K562 (cell line): Measurements from ENCODE around the gene CHCHD5. TPM values are rescaled to one million over a fixed set of nuclear protein-coding genes. Genes with fewer than 3 reads are reported as not detected.

ENCODE experiments used
- CCNT2 ChIP-seq: IDR thresholded peaks from 2 replicates; pipeline ENCODE4 v1.6.1; 2011; ENCODE audit warnings: borderline replicate concordance, low read depth, mild to moderate bottlenecking, moderate library complexity, mixed read lengths, low read length; ENCODE audit not compliant: insufficient read length; ENCODE audit errors: extremely low read depth
- JUND ChIP-seq, 2 experiments: IDR thresholded peaks; 2 replicates in 1 of 2; 3 replicates in 1 of 2; pipeline ENCODE4 v1.6.1; 2011; ENCODE audit warnings: borderline replicate concordance in 2 of 2, low read depth in 2 of 2, low read length in 2 of 2, improper control_type of control experiment in 1 of 2, missing biosample characterization in 1 of 2, missing genetic modification characterization in 1 of 2, missing genetic modification reagents in 1 of 2
- POLR2B ChIP-seq: fragments of 450-650 bp; IDR thresholded peaks from 2 replicates; pipeline ENCODE4 v1.6.1; 2018; ENCODE audit warnings: low read depth; ENCODE audit not compliant: partially characterized antibody
- RBM14 ChIP-seq: fragments of 200-400 bp; formaldehyde crosslinking; IDR thresholded peaks from 2 replicates; pipeline ENCODE4 v1.6.1; 2018; ENCODE audit warnings: low read depth, mild to moderate bottlenecking, low read length, moderate library complexity, borderline replicate concordance; ENCODE audit not compliant: insufficient read depth
- SIN3B ChIP-seq: fragments of 450-650 bp; IDR thresholded peaks from 2 replicates; pipeline ENCODE4 v1.6.1; 2017; ENCODE audit warnings: low read depth, mild to moderate bottlenecking, moderate library complexity
- TEAD1 ChIP-seq, 2 experiments: fragments of 450-650 bp in 1 of 2; sonication (generic) in 1 of 2; formaldehyde crosslinking; IDR thresholded peaks; 2 replicates each; pipeline versions ENCODE4 v1.4.0 to v1.8.0; 2020 to 2022; ENCODE audit warnings: mild to moderate bottlenecking in 2 of 2, missing genetic modification reagents in 1 of 2
- TEAD4 ChIP-seq, 2 experiments: sonication (generic) in 1 of 2; formaldehyde crosslinking in 1 of 2; IDR thresholded peaks; 2 replicates each; pipeline versions ENCODE4 v1.6.1 to v1.8.0; 2012 to 2022; ENCODE audit warnings: borderline replicate concordance in 1 of 2, inconsistent platforms in 1 of 2, low read length in 1 of 2, mild to moderate bottlenecking in 1 of 2, missing genetic modification reagents in 1 of 2
- ZNF3 ChIP-seq: fragments of 250-450 bp; sonication (Bioruptor Pico); IDR thresholded peaks from 2 replicates; pipeline ENCODE4 v1.5.0; 2021; ENCODE audit warnings: mild to moderate bottlenecking, moderate library complexity
- ZNF551 ChIP-seq: fragments of 250-450 bp; sonication (Bioruptor Pico); IDR thresholded peaks from 2 replicates; pipeline ENCODE4 v1.5.0; 2021; ENCODE audit warnings: mild to moderate bottlenecking, moderate library complexity
- polyA plus RNA-seq, 8 experiments: library from polyadenylated mRNA; depleted of rRNA in 4 of 8; stranded (reverse) in 5 of 8; unstranded in 3 of 8; fragments of >200 nt; fragmentation: Nextera tagmentation in 2 of 8; fragmentation: Illumina TruSeq in 1 of 8; extraction: Ambion mirVana in 2 of 8; extraction: Trizol in 1 of 8; gene quantifications; 2 replicates each; pipeline versions ENCODE4 v1.2.1 to v1.2.3, GENCODE V29; 2011 to 2014; ENCODE audit warnings: inconsistent platforms in 1 of 8, missing spikeins in 1 of 8
- total RNA-seq, 7 experiments: library from RNA; depleted of rRNA in 6 of 7; stranded (reverse); fragments of >200 nt in 6 of 7; fragmentation: Illumina TruSeq in 2 of 7; extraction: Trizol in 2 of 7; gene quantifications; 2 replicates each; pipeline versions ENCODE4 v1.2.1 to v1.2.3, GENCODE V29; 2011 to 2021; ENCODE audit warnings: low replicate concordance in 1 of 7
- TF ChIP-seq, protein P1 (sequence below): IDR thresholded peaks from 3 replicates; pipeline ENCODE4 v1.6.1; 2011; ENCODE audit warnings: borderline replicate concordance, mild to moderate bottlenecking, moderate library complexity; ENCODE audit not compliant: insufficient read length; ENCODE audit errors: extremely low read depth
- TF ChIP-seq, protein P2 (sequence below): sonication (generic); formaldehyde crosslinking; IDR thresholded peaks from 2 replicates; pipeline ENCODE4 v1.8.0; 2022; ENCODE audit warnings: mild to moderate bottlenecking, low read depth, missing genetic modification reagents
- TF ChIP-seq, protein P3 (sequence below): sonication (generic); formaldehyde crosslinking; IDR thresholded peaks from 2 replicates; pipeline ENCODE4 v1.8.0; 2022; ENCODE audit warnings: missing genetic modification reagents, mild to moderate bottlenecking, borderline replicate concordance
- TF ChIP-seq, protein P4 (sequence below), 2 experiments: fragments of 450-650 bp in 1 of 2; IDR thresholded peaks; 2 replicates each; pipeline ENCODE4 v1.6.1; 2011 to 2017; ENCODE audit warnings: low read depth in 2 of 2, antibody characterized with exemption in 1 of 2, borderline replicate concordance in 1 of 2, low read length in 1 of 2, mild to moderate bottlenecking in 1 of 2, mixed read lengths in 1 of 2; ENCODE audit not compliant: control insufficient read depth in 1 of 2

Gene CHCHD5
- total and polyA plus RNA-seq, 9 of the 15 experiments (the other 6 are each of a cell fraction or from before 2014, with no cell fraction given): 7.4 to 79.3 (median 33.4) TPM

DNA sequence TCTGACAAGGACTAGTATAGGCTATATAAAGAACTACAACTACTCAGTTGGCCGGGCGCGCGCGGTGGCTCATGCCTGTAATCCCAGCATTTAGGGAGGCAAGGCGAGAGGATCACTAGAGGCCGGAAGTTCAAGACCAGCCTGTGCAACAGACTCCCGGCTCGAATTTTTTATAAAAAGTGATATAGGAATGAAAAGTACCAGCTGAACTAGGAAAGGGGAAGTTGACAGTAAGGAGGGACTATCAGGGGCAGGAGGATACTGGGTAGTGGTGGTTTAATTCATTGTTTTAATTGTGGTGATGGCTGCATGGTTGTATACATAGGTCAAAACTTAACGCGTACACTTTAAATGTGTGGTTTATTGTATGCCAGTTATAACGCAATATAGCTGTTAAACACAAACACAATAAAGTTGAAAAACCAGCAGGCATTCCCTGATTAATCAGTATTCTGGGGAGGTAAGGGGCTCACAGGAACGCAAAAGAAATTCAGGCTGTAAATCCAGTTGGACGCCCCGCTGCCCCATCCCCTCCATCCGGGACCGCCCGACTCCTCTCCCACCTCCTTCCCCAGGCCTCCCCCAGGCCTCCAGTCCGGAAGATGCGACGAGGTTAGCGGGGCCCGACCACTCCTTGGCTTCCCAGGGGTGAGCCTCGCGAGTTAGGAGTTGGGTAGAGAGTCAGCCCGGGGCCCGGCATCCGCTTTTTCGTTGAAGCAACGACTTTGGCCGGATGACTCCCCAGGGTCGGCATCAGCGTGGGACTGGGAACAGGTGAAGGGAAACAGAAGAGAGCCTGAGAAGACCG lies 42.9 kb upstream of the CHCHD5 start (continued):
- TF ChIP-seq, protein P1, sequence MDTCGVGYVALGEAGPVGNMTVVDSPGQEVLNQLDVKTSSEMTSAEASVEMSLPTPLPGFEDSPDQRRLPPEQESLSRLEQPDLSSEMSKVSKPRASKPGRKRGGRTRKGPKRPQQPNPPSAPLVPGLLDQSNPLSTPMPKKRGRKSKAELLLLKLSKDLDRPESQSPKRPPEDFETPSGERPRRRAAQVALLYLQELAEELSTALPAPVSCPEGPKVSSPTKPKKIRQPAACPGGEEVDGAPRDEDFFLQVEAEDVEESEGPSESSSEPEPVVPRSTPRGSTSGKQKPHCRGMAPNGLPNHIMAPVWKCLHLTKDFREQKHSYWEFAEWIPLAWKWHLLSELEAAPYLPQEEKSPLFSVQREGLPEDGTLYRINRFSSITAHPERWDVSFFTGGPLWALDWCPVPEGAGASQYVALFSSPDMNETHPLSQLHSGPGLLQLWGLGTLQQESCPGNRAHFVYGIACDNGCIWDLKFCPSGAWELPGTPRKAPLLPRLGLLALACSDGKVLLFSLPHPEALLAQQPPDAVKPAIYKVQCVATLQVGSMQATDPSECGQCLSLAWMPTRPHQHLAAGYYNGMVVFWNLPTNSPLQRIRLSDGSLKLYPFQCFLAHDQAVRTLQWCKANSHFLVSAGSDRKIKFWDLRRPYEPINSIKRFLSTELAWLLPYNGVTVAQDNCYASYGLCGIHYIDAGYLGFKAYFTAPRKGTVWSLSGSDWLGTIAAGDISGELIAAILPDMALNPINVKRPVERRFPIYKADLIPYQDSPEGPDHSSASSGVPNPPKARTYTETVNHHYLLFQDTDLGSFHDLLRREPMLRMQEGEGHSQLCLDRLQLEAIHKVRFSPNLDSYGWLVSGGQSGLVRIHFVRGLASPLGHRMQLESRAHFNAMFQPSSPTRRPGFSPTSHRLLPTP: peak; percentile 24
- TF ChIP-seq ZNF3 (CRISPR knock-in tag): no peak
- peak; percentile 46 for TF ChIP-seq POLR2B
- TF ChIP-seq, protein P2, sequence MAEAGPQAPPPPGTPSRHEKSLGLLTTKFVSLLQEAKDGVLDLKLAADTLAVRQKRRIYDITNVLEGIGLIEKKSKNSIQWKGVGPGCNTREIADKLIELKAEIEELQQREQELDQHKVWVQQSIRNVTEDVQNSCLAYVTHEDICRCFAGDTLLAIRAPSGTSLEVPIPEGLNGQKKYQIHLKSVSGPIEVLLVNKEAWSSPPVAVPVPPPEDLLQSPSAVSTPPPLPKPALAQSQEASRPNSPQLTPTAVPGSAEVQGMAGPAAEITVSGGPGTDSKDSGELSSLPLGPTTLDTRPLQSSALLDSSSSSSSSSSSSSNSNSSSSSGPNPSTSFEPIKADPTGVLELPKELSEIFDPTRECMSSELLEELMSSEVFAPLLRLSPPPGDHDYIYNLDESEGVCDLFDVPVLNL: no peak
- TF ChIP-seq RBM14: no peak
- TF ChIP-seq SIN3B: no peak
- peak; percentile 84 for TF ChIP-seq JUND (IDR thresholded peaks at IDR 0.05; ENCODE audit: borderline replicate concordance, low read depth, low read length)
- no peak; the same call in 2 of the 3 replicates for TF ChIP-seq JUND (tag; IDR thresholded peaks at IDR 0.05; ENCODE audit: borderline replicate concordance, low read depth, low read length)
- no peak for TF ChIP-seq CCNT2
- TF ChIP-seq TEAD4 (IDR thresholded peaks at IDR 0.05; ENCODE audit: low read length): no peak
- TF ChIP-seq TEAD4 (CRISPR knock-in tag; IDR thresholded peaks at IDR 0.05; ENCODE audit: borderline replicate concordance): no peak
- TF ChIP-seq, protein P3, sequence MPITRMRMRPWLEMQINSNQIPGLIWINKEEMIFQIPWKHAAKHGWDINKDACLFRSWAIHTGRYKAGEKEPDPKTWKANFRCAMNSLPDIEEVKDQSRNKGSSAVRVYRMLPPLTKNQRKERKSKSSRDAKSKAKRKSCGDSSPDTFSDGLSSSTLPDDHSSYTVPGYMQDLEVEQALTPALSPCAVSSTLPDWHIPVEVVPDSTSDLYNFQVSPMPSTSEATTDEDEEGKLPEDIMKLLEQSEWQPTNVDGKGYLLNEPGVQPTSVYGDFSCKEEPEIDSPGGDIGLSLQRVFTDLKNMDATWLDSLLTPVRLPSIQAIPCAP (CRISPR knock-in tag): no peak
- TF ChIP-seq ZNF551 (CRISPR knock-in tag): 0 out of 2 replicates have a peak, but pooled peaks have one; percentile 56
- 0 out of 4 replicates have a peak, but pooled peaks have one; percentile 16 to 23 for TF ChIP-seq TEAD1 (CRISPR knock-in tag; IDR thresholded peaks at IDR 0.05)
- TF ChIP-seq, protein P4, sequence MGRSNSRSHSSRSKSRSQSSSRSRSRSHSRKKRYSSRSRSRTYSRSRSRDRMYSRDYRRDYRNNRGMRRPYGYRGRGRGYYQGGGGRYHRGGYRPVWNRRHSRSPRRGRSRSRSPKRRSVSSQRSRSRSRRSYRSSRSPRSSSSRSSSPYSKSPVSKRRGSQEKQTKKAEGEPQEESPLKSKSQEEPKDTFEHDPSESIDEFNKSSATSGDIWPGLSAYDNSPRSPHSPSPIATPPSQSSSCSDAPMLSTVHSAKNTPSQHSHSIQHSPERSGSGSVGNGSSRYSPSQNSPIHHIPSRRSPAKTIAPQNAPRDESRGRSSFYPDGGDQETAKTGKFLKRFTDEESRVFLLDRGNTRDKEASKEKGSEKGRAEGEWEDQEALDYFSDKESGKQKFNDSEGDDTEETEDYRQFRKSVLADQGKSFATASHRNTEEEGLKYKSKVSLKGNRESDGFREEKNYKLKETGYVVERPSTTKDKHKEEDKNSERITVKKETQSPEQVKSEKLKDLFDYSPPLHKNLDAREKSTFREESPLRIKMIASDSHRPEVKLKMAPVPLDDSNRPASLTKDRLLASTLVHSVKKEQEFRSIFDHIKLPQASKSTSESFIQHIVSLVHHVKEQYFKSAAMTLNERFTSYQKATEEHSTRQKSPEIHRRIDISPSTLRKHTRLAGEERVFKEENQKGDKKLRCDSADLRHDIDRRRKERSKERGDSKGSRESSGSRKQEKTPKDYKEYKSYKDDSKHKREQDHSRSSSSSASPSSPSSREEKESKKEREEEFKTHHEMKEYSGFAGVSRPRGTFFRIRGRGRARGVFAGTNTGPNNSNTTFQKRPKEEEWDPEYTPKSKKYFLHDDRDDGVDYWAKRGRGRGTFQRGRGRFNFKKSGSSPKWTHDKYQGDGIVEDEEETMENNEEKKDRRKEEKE (IDR thresholded peaks at IDR 0.05; ENCODE audit: borderline replicate concordance in 1 of 2, control insufficient read depth in 1 of 2, low read depth in 2 of 2, low read length in 1 of 2): peak in 1 of 2 experiments; percentile 93; a peak in 2 of 4 replicates
